Mesenchymal stem cell (in vitro differentiated cells and primary cell): ENCODE data around the gene UBA52.
A peak's percentile ranks its signal among the peaks of the same experiment; 100 is the strongest.

ENCODE experiments used
- DNase-seq: peaks from one replicate; pipeline ENCODE4 v3.0.0-alpha.2; 2013
- H2AFZ ChIP-seq: one replicate; pipeline ENCODE4 v1.6.1; 2013; ENCODE audit warnings: low read depth, mild to moderate bottlenecking, control low read depth, inconsistent platforms, low read length, moderate library complexity
- H2AK5ac ChIP-seq: 2 replicates; pipeline ENCODE4 v1.6.1; 2013; ENCODE audit warnings: low read length, moderate library complexity, mild to moderate bottlenecking, inconsistent platforms; ENCODE audit not compliant: severe bottlenecking
- H2BK120ac ChIP-seq: one replicate; pipeline ENCODE4 v1.6.1; 2013; ENCODE audit warnings: low read depth, mild to moderate bottlenecking, inconsistent platforms, low read length, moderate library complexity
- H2BK12ac ChIP-seq, 2 experiments: one replicate each; pipeline ENCODE4 v1.6.1; 2013; ENCODE audit warnings: inconsistent platforms in 2 of 2, low read length in 2 of 2, mild to moderate bottlenecking in 2 of 2, moderate library complexity in 2 of 2, control low read depth in 1 of 2
- H2BK15ac ChIP-seq: one replicate; pipeline ENCODE4 v1.6.1; 2013; ENCODE audit warnings: mild to moderate bottlenecking, low read depth, inconsistent platforms; ENCODE audit not compliant: poor library complexity, severe bottlenecking
- H2BK5ac ChIP-seq: 2 replicates; pipeline ENCODE4 v1.6.1; 2013; ENCODE audit warnings: low read depth, mild to moderate bottlenecking, low read length, control low read depth, inconsistent platforms; ENCODE audit not compliant: poor library complexity, severe bottlenecking
- H3K14ac ChIP-seq, 2 experiments: one replicate each; pipeline ENCODE4 v1.6.1; 2013; ENCODE audit warnings: inconsistent platforms in 2 of 2, low read length in 2 of 2, control low read depth in 1 of 2, mild to moderate bottlenecking in 1 of 2, moderate library complexity in 1 of 2
- H3K18ac ChIP-seq, 2 experiments: one replicate each; pipeline ENCODE4 v1.6.1; 2013; ENCODE audit warnings: inconsistent platforms in 2 of 2, low read length in 2 of 2, control low read depth in 1 of 2, low read depth in 1 of 2, mild to moderate bottlenecking in 1 of 2
- H3K23ac ChIP-seq, 2 experiments: one replicate each; pipeline ENCODE4 v1.6.1; 2013; ENCODE audit warnings: inconsistent platforms in 2 of 2, low read length in 2 of 2, mild to moderate bottlenecking in 2 of 2, moderate library complexity in 2 of 2, control low read depth in 1 of 2
- H3K27ac ChIP-seq: 2 replicates; pipeline ENCODE4 v1.5.1; 2013; ENCODE audit warnings: mild to moderate bottlenecking, moderate library complexity, low read length, control low read depth, inconsistent platforms; ENCODE audit not compliant: poor library complexity, severe bottlenecking
- H3K27me3 ChIP-seq, 2 experiments: 2 replicates each; pipeline versions ENCODE4 v1.6.1 to v1.7.0; 2013; ENCODE audit warnings: low read length in 2 of 2, mild to moderate bottlenecking in 2 of 2, moderate library complexity in 2 of 2, control low read depth in 1 of 2, inconsistent platforms in 1 of 2; ENCODE audit not compliant: control insufficient read depth in 1 of 2, insufficient read depth in 1 of 2
- H3K36me3 ChIP-seq, 2 experiments: 2 replicates each; pipeline versions ENCODE4 v1.6.1 to v1.7.0; 2013; ENCODE audit warnings: low read length in 2 of 2, control low read depth in 1 of 2, inconsistent platforms in 1 of 2, low read depth in 1 of 2, mild to moderate bottlenecking in 1 of 2; ENCODE audit not compliant: insufficient read depth in 2 of 2, control insufficient read depth in 1 of 2
- H3K4ac ChIP-seq, 2 experiments: one replicate each; pipeline ENCODE4 v1.6.1; 2013; ENCODE audit warnings: inconsistent platforms in 2 of 2, low read length in 2 of 2, mild to moderate bottlenecking in 2 of 2, moderate library complexity in 2 of 2, control low read depth in 1 of 2, low read depth in 1 of 2
- H3K4me1 ChIP-seq: 2 replicates; pipeline ENCODE4 v1.6.1; 2013; ENCODE audit warnings: low read depth, low read length, control low read depth; ENCODE audit not compliant: control insufficient read depth, insufficient read depth
- H3K4me2 ChIP-seq: 2 replicates; pipeline ENCODE4 v1.6.1; 2013; ENCODE audit warnings: low read length, mild to moderate bottlenecking, inconsistent platforms; ENCODE audit not compliant: poor library complexity, severe bottlenecking
- H3K4me3 ChIP-seq, 2 experiments: 2 replicates each; pipeline versions ENCODE4 v1.5.1 to v1.7.0; 2013; ENCODE audit warnings: low read length in 2 of 2, mild to moderate bottlenecking in 2 of 2, control low read depth in 1 of 2, low read depth in 1 of 2; ENCODE audit not compliant: insufficient read depth in 1 of 2
- H3K79me1 ChIP-seq: replicated peaks from 2 replicates; pipeline ENCODE4 v1.6.1; 2013; ENCODE audit warnings: mild to moderate bottlenecking, control low read depth, low read length, inconsistent platforms; ENCODE audit not compliant: poor library complexity, severe bottlenecking
- H3K9ac ChIP-seq: 2 replicates; pipeline ENCODE4 v1.7.0; 2013; ENCODE audit warnings: mild to moderate bottlenecking, low read length, moderate library complexity
- H3K9me3 ChIP-seq: 2 replicates; pipeline ENCODE4 v1.7.0; 2013; ENCODE audit warnings: mild to moderate bottlenecking, low read length; ENCODE audit not compliant: control insufficient read depth
- H4K8ac ChIP-seq: one replicate; pipeline ENCODE4 v1.6.1; 2013; ENCODE audit warnings: inconsistent platforms, mild to moderate bottlenecking, low read length, moderate library complexity
- H4K91ac ChIP-seq: one replicate; pipeline ENCODE4 v1.6.1; 2013; ENCODE audit warnings: mild to moderate bottlenecking, low read length, inconsistent platforms
- WGBS: methylation state at CpG from one replicate; pipeline ENCODE4 v1.1.7; 2013; ENCODE audit warnings: mixed read lengths; 5-methylcytosine and 5-hydroxymethylcytosine counted together

The UBA52 gene

DNA sequence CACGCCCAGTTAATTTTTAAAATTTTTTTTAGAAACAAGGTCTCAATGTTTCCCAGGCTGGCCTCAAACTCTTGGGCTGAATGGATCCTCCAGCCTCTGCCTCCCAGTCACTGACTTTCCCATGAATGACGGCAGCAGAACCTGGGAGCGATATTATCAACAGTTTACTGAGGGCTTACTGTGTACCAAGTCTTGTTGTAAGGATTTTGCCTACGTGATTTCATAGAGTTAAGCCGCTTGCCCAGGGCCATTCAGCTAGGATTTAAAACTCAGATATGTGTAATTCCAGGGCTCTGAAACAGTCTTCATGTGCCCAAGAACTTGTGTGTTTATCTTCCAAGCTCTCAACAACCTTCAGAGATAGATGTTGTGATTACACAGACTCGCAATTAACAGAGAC is 20.0 kb upstream of the UBA52 start:
- Histone ChIP-seq H2BK15ac (no peak overlapping the region), H2AFZ (no peak overlapping the region), H3K23ac (no peak overlapping the region), H4K91ac (no peak overlapping the region), H3K27me3 (no peaks in the 10 kb centered on the region), H3K18ac (no peak overlapping the region), H3K4me1 (no peaks in the 10 kb centered on the region), H2BK5ac (no peak overlapping the region), H2BK120ac (no peak overlapping the region), H3K14ac (no peak overlapping the region), H3K36me3 (no peaks in the 10 kb centered on the region), H3K9ac (no peak overlapping the region), H4K8ac (no peak overlapping the region), H3K27ac (no peak overlapping the region), H3K4ac (no peak overlapping the region), H3K4me3 (no peak overlapping the region), H3K9me3 (no peaks in the 10 kb centered on the region), H2AK5ac (no peak overlapping the region), H2BK12ac (no peak overlapping the region), H3K4me2 (no peak overlapping the region), H3K79me1 (no peaks in the 10 kb centered on the region)
- no peak for DNase-seq
- 83% methylated on average over 5 of the region's 6 CpGs for WGBS

DNA sequence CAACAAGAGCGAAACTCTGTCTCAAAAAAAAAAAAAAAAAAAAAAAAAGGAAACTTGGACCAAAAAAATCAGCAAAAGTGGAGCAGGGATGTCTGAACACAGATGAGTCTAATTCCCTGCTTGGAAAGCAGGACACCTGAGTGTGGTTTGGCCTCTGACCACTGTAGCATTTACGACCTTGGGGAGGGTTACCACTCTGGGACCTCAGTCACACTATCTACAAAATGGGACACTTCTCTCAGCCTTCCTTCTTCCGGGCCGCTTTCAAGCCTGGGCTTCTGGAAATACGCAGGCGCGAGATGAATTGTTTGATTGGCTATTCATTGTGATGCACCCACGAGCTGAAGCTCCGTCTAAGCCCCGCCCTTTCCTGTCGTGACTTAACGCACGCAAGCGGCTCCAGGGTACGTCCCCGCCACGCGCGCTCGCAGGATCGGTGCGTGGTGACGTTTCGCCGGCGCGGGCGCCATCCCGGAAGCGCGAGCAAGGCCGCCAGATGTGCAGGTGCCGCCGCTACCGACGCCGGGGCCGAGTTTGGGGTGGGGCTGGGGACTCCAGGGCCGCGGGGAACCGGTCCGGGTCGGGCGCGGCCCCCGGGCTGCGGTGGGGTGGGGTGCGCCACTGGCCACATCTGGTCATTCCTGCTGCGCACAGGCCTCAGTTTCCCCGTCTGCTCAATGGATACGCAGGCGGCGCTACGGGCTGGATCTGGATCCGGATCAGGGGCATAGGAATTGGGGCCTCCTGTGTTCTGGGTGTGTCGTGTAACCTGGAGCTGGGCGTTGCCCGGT is 14.1 kb upstream of the UBA52 start, which contains the start of gene KXD1:
TSS of gene KXD1 (plus strand) at position 460 of the 791 bp plus-strand sequence. CDS start 4,187 bp downstream, outside the sequence.
- Histone ChIP-seq H3K18ac (peak within 1 kb of the TSS; percentile 77 to 97), H2BK120ac (peak within 1 kb of the TSS; percentile 78), H3K27ac (no peak within 1 kb of the TSS), H3K36me3 (peaks cover 9% of the 10 kb centered on the region in 2 experiments), H3K9ac (peak within 1 kb of the TSS; percentile 99), H2AFZ (peak within 1 kb of the TSS; percentile 86), H3K9me3 (no peaks in the 10 kb centered on the region), H4K8ac (peak within 1 kb of the TSS; percentile 97), H4K91ac (peak within 1 kb of the TSS; percentile 83), H2BK15ac (no peak within 1 kb of the TSS), H3K4me1 (peaks cover 4% of the 10 kb centered on the region), H3K4me2 (peak within 1 kb of the TSS; percentile 79), H3K27me3 (no peaks in the 10 kb centered on the region), H3K14ac (peak within 1 kb of the TSS in 1 of 2 experiments; percentile 96), H2AK5ac (peak within 1 kb of the TSS; percentile 43), H2BK5ac (peak within 1 kb of the TSS; percentile 26), H3K4me3 (peak within 1 kb of the TSS; percentile 94 to 100), H3K4ac (peak within 1 kb of the TSS; percentile 79 to 97), H3K79me1 (peaks cover 15% of the 10 kb centered on the region), H2BK12ac (peak within 1 kb of the TSS in 1 of 2 experiments; percentile 75), H3K23ac (peak within 1 kb of the TSS in 1 of 2 experiments; percentile 91)
- 2% methylated on average over 57 of the region's 58 CpGs for WGBS
- DNase-seq: peak; percentile 99

DNA sequence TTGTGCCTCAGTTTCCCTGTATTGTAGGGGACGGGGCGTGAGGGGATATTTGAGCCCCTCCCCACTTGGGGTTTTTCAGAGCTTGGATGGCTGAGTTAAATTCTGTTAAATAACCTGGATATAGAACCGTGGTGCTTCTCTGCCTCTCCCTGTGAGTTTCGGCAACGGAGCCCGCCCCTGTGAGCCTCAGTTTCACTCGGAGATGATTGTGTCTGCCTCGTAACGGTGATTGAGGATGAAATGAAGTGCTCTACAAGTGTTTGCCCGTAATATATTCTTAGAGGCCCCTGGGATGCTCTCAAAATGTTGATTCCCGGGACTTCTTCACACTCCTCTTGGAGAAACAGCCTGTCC is 13.5 kb upstream of the UBA52 start:
- Histone ChIP-seq H2BK5ac (peak overlapping the region; percentile 26), H3K27me3 (no peaks in the 10 kb centered on the region), H2AK5ac (peak overlapping the region; percentile 43), H3K18ac (peak overlapping the region; percentile 56 to 97), H3K4me2 (peak overlapping the region; percentile 79), H2BK12ac (peak overlapping the region in 1 of 2 experiments; percentile 75), H2AFZ (peak overlapping the region; percentile 86), H3K79me1 (peaks cover 16% of the 10 kb centered on the region), H3K36me3 (peaks cover 13 to 15% of the 10 kb centered on the region in 2 experiments), H3K9ac (peak overlapping the region; percentile 99), H3K9me3 (no peaks in the 10 kb centered on the region), H3K4ac (peak overlapping the region; percentile 79 to 97), H4K8ac (peak overlapping the region; percentile 87), H2BK120ac (peak overlapping the region; percentile 78), H3K4me1 (peaks cover 4% of the 10 kb centered on the region), H4K91ac (peak overlapping the region; percentile 83), H3K14ac (peak overlapping the region in 1 of 2 experiments; percentile 96), H3K23ac (peak overlapping the region in 1 of 2 experiments; percentile 91), H2BK15ac (no peak overlapping the region), H3K4me3 (peak overlapping the region; percentile 94 to 100), H3K27ac (no peak overlapping the region)
- 11% methylated on average over 11 of the region's 11 CpGs for WGBS
- DNase-seq: no peak

DNA sequence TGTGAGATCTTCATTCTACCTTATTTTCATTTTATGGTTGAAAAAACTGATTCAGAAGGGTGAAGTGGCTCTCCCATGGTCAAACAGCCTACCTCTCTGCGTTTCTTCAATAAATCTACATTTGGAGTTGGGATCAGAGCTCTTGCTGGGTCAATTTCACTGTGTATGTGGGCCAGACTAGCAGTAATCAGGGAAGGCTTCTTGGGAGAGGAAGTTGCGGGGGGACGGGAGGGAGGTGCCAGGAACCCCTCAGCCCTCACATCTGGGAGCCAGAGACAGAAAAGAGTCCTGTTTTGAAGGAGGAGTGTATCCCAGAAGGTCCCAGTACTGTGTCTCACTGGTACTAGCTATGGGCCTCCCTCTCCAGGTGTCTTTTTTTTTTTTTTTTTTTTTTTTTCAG is 13.1 kb upstream of the UBA52 start:
- no peaks in the 10 kb centered on the region for H3K27me3 ChIP-seq
- H2BK12ac ChIP-seq: no peak overlapping the region
- peaks cover 16% of the 10 kb centered on the region for H3K79me1 ChIP-seq
- peak overlapping the region; percentile 79 for H3K4me2 ChIP-seq
- no peak overlapping the region for H3K4ac ChIP-seq
- peak overlapping the region; percentile 4 to 100 for H3K4me3 ChIP-seq
- peaks cover 17 to 19% of the 10 kb centered on the region in 2 experiments for H3K36me3 ChIP-seq
- H3K9ac ChIP-seq: peak overlapping the region; percentile 99
- H2BK120ac ChIP-seq: no peak overlapping the region
- no peak overlapping the region for H2AFZ ChIP-seq
- no peak overlapping the region for H3K23ac ChIP-seq
- H2BK5ac ChIP-seq: no peak overlapping the region
- H3K14ac ChIP-seq: no peak overlapping the region
- 61% methylated on average over 3 of the region's 3 CpGs for whole genome bisulfite sequencing
- no peak overlapping the region for H4K8ac ChIP-seq
- DNase-seq: no peak
- H3K9me3 ChIP-seq: no peaks in the 10 kb centered on the region
- no peak overlapping the region for H2BK15ac ChIP-seq
- no peak overlapping the region for H4K91ac ChIP-seq
- H2AK5ac ChIP-seq: no peak overlapping the region
- peaks cover 4% of the 10 kb centered on the region for H3K4me1 ChIP-seq
- H3K18ac ChIP-seq: no peak overlapping the region
- H3K27ac ChIP-seq: no peak overlapping the region
